GM23338 (cell line): ENCODE results near the gene MIOS. TPM values are rescaled to one million over a fixed set of nuclear protein-coding genes. Genes with fewer than 3 reads are reported as not detected.

Source experiments
- ATAC-seq: fragments of 200-7000 bp; cut with Tn5 transposase; 3 replicates; pipeline ENCODE4 v1.9.1; 2020
- DNase-seq: peaks from one replicate; pipeline ENCODE4 v3.0.0-alpha.2; 2015; ENCODE audit warnings: low spot score
- H2AFZ ChIP-seq: fragments of 200-600 bp; sonication (generic); 2 replicates; pipeline ENCODE4 v1.8.0; 2016; ENCODE audit warnings: antibody characterized with exemption, mild to moderate bottlenecking, moderate library complexity
- H3F3A ChIP-seq: fragments of 200-600 bp; sonication (generic); replicated peaks from 2 replicates; pipeline ENCODE4 v1.8.0; 2017; ENCODE audit warnings: antibody characterized with exemption, mixed run types, low read depth
- H3K27ac ChIP-seq: fragments of 200-600 bp; sonication (generic); 2 replicates; pipeline ENCODE4 v1.6.1; 2016; ENCODE audit warnings: low read depth
- H3K27me3 ChIP-seq: fragments of 200-600 bp; sonication (generic); 2 replicates; pipeline ENCODE4 v1.8.0; 2016; ENCODE audit warnings: mild to moderate bottlenecking, mixed run types, moderate library complexity; ENCODE audit not compliant: insufficient read depth
- H3K36me3 ChIP-seq: fragments of 200-600 bp; sonication (generic); 2 replicates; pipeline ENCODE4 v1.8.0; 2016; ENCODE audit warnings: mild to moderate bottlenecking; ENCODE audit not compliant: insufficient read depth
- H3K4me1 ChIP-seq: fragments of 200-600 bp; sonication (generic); 2 replicates; pipeline ENCODE4 v1.8.0; 2016; ENCODE audit warnings: mild to moderate bottlenecking, moderate library complexity; ENCODE audit not compliant: insufficient read depth
- H3K4me2 ChIP-seq: fragments of 200-600 bp; sonication (generic); 2 replicates; pipeline ENCODE4 v1.7.1; 2017; ENCODE audit warnings: mixed run types
- H3K4me3 ChIP-seq: fragments of 200-600 bp; sonication (generic); 2 replicates; pipeline ENCODE4 v1.6.1; 2016; ENCODE audit warnings: mixed run types
- H3K79me2 ChIP-seq: fragments of 200-600 bp; sonication (generic); replicated peaks from 2 replicates; pipeline ENCODE4 v1.8.0; 2017; ENCODE audit warnings: mild to moderate bottlenecking; ENCODE audit not compliant: insufficient read depth
- H3K9me2 ChIP-seq: fragments of 200-600 bp; sonication (generic); 2 replicates; pipeline ENCODE4 v1.8.0; 2017; ENCODE audit not compliant: insufficient read depth
- H4K20me1 ChIP-seq: fragments of 200-600 bp; sonication (generic); replicated peaks from 2 replicates; pipeline ENCODE4 v1.8.0; 2017; ENCODE audit warnings: mild to moderate bottlenecking; ENCODE audit not compliant: insufficient read depth
- H3K27ac Mint-ChIP-seq: 2 replicates; pipeline ENCODE4 v1.8.0; 2020; ENCODE audit warnings: inconsistent platforms, mild to moderate bottlenecking, moderate library complexity, mixed read lengths
- H3K27me3 Mint-ChIP-seq: 3 replicates; pipeline ENCODE4 v1.8.0; 2022; ENCODE audit warnings: low read depth, mild to moderate bottlenecking, moderate library complexity, mixed read lengths, inconsistent platforms; ENCODE audit not compliant: insufficient read depth, poor library complexity
- H3K36me3 Mint-ChIP-seq: 3 replicates; pipeline ENCODE4 v1.8.0; 2021; ENCODE audit warnings: low read depth, mild to moderate bottlenecking, inconsistent platforms, moderate library complexity, mixed read lengths
- H3K4me1 Mint-ChIP-seq: 3 replicates; pipeline ENCODE4 v1.8.0; 2020; ENCODE audit warnings: mild to moderate bottlenecking, inconsistent platforms, mixed read lengths
- H3K4me3 Mint-ChIP-seq: 3 replicates; pipeline ENCODE4 v1.8.0; 2021; ENCODE audit warnings: moderate library complexity, mild to moderate bottlenecking, inconsistent platforms, mixed read lengths
- H3K9me3 Mint-ChIP-seq: 3 replicates; pipeline ENCODE4 v1.8.0; 2020; ENCODE audit warnings: moderate library complexity, mild to moderate bottlenecking, inconsistent platforms, mixed read lengths
- CREB1 ChIP-seq: fragments of 250-450 bp; sonication (Bioruptor Pico); IDR thresholded peaks from 2 replicates; pipeline ENCODE4 v1.5.0; 2020; ENCODE audit warnings: low read depth, mild to moderate bottlenecking, moderate library complexity
- EZH2 ChIP-seq: fragments of 200-600 bp; sonication (generic); IDR thresholded peaks from one replicate; pipeline ENCODE4 v1.8.0; 2017; ENCODE audit warnings: antibody characterized with exemption, mild to moderate bottlenecking, low read depth; ENCODE audit not compliant: unreplicated experiment
- EZH2phosphoT487 ChIP-seq: fragments of 200-600 bp; sonication (generic); IDR thresholded peaks from one replicate; pipeline ENCODE4 v1.8.1; 2018; ENCODE audit warnings: antibody characterized with exemption; ENCODE audit not compliant: unreplicated experiment
- JUNB ChIP-seq: IDR thresholded peaks from one replicate; pipeline ENCODE4 v1.6.1; 2016; ENCODE audit warnings: antibody characterized with exemption; ENCODE audit not compliant: unreplicated experiment
- NANOG ChIP-seq: IDR thresholded peaks from 2 replicates; pipeline ENCODE4 v1.6.1; 2016; ENCODE audit warnings: antibody characterized with exemption, borderline replicate concordance
- POLR2AphosphoS5 ChIP-seq: IDR thresholded peaks from 2 replicates; pipeline ENCODE4 v1.6.1; 2016; ENCODE audit warnings: antibody characterized with exemption, low read depth
- STAT1 ChIP-seq: IDR thresholded peaks from one replicate; pipeline ENCODE4 v1.6.1; 2016; ENCODE audit warnings: antibody characterized with exemption; ENCODE audit not compliant: unreplicated experiment
- ZNF114 ChIP-seq: fragments of 250-450 bp; sonication (Bioruptor Pico); IDR thresholded peaks from 2 replicates; pipeline ENCODE4 v1.5.0; 2020; ENCODE audit warnings: mild to moderate bottlenecking, moderate library complexity
- ZNF331 ChIP-seq: fragments of 250-450 bp; sonication (Bioruptor Pico); IDR thresholded peaks from 2 replicates; pipeline ENCODE4 v1.5.0; 2020; ENCODE audit warnings: low read depth, mild to moderate bottlenecking, moderate library complexity
- polyA plus RNA-seq: library from polyadenylated mRNA; unstranded; fragments of >200 nt; fragmentation: Nextera tagmentation; extraction: Ambion mirVana; gene quantifications from 2 replicates; pipeline ENCODE4 v1.2.1, GENCODE V29; 2016
- total RNA-seq: library from RNA; depleted of rRNA; stranded (reverse); fragments of >200 nt; shearing (Covaris generic); gene quantifications from 2 replicates; pipeline ENCODE4 v1.2.3, GENCODE V29; 2014
- TF ChIP-seq, protein P1 (sequence below), 2 experiments: fragments of 200-600 bp in 1 of 2; sonication (generic) in 1 of 2; conservative IDR thresholded peaks; 2 replicates each; pipeline versions ENCODE4 v1.5.1 to v1.6.1; 2016 to 2017; ENCODE audit warnings: antibody characterized with exemption in 2 of 2, low read depth in 2 of 2, mild to moderate bottlenecking in 2 of 2, moderate library complexity in 1 of 2
- TF ChIP-seq, protein P2 (sequence below): IDR thresholded peaks from one replicate; pipeline ENCODE4 v1.6.1; 2018; ENCODE audit warnings: antibody characterized with exemption; ENCODE audit not compliant: unreplicated experiment
- TF ChIP-seq, protein P3 (sequence below): IDR thresholded peaks from 2 replicates; pipeline ENCODE4 v1.6.1; 2016; ENCODE audit warnings: antibody characterized with exemption
- TF ChIP-seq, protein P4 (sequence below): fragments of 250-450 bp; sonication (Bioruptor Pico); IDR thresholded peaks from 2 replicates; pipeline ENCODE4 v1.5.0; 2020; ENCODE audit warnings: mild to moderate bottlenecking, moderate library complexity

The MIOS gene
- total and polyA plus RNA-seq, 2 experiments from 2014 or later, result 13.1 to 85.7 TPM

DNA sequence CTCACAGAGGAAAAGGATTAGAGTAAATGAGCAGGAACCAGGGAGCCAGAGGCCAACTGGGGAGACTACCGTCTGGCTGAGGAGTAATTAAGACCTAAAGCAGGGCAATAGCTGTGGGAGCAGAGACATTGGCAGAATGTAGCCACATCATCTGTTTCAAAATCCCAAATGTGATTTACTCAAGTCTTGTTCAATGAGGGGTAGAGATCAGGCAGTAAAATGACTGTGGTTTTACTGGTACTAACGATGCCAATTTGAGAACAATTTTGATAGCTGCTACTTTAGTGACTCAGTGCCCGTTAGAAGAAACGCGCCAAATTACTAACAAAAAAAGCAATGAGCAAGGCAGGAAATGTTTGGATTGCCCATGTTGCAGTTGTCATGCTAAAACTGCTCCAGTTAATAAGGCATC, 12.7 kb upstream of the MIOS start:
- ATAC-seq (no peak), DNase-seq (no peak)
- Mint-ChIP-seq H3K4me3 (no peak overlapping the region), H3K9me3 (peaks cover 6% of the 10 kb centered on the region; the same call in 1 of the 3 replicates), H3K36me3 (peaks cover 14% of the 10 kb centered on the region; the same call in 1 of the 3 replicates), H3K27me3 (peaks cover 3% of the 10 kb centered on the region), H3K4me1 (peaks cover 2% of the 10 kb centered on the region; the same call in 1 of the 3 replicates), H3K27ac (no peak overlapping the region)
- Histone ChIP-seq H3F3A (no peaks in the 10 kb centered on the region), H4K20me1 (no peaks in the 10 kb centered on the region), H3K9me2 (no peaks in the 10 kb centered on the region), H3K27ac (no peak overlapping the region), H3K36me3 (no peaks in the 10 kb centered on the region), H2AFZ (no peak overlapping the region), H3K79me2 (no peaks in the 10 kb centered on the region), H3K4me3 (no peak overlapping the region), H3K27me3 (no peaks in the 10 kb centered on the region), H3K4me1 (no peaks in the 10 kb centered on the region), H3K4me2 (no peak overlapping the region)
- no peak for TF ChIP-seq POLR2AphosphoS5
- no peak for TF ChIP-seq ZNF114
- TF ChIP-seq, protein P1, sequence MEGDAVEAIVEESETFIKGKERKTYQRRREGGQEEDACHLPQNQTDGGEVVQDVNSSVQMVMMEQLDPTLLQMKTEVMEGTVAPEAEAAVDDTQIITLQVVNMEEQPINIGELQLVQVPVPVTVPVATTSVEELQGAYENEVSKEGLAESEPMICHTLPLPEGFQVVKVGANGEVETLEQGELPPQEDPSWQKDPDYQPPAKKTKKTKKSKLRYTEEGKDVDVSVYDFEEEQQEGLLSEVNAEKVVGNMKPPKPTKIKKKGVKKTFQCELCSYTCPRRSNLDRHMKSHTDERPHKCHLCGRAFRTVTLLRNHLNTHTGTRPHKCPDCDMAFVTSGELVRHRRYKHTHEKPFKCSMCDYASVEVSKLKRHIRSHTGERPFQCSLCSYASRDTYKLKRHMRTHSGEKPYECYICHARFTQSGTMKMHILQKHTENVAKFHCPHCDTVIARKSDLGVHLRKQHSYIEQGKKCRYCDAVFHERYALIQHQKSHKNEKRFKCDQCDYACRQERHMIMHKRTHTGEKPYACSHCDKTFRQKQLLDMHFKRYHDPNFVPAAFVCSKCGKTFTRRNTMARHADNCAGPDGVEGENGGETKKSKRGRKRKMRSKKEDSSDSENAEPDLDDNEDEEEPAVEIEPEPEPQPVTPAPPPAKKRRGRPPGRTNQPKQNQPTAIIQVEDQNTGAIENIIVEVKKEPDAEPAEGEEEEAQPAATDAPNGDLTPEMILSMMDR (conservative IDR thresholded peaks at IDR 0.05; ENCODE audit: low read depth in 2 of 2), result no peak
- no peak for TF ChIP-seq CREB1 (CRISPR knock-in tag)
- TF ChIP-seq, protein P2, sequence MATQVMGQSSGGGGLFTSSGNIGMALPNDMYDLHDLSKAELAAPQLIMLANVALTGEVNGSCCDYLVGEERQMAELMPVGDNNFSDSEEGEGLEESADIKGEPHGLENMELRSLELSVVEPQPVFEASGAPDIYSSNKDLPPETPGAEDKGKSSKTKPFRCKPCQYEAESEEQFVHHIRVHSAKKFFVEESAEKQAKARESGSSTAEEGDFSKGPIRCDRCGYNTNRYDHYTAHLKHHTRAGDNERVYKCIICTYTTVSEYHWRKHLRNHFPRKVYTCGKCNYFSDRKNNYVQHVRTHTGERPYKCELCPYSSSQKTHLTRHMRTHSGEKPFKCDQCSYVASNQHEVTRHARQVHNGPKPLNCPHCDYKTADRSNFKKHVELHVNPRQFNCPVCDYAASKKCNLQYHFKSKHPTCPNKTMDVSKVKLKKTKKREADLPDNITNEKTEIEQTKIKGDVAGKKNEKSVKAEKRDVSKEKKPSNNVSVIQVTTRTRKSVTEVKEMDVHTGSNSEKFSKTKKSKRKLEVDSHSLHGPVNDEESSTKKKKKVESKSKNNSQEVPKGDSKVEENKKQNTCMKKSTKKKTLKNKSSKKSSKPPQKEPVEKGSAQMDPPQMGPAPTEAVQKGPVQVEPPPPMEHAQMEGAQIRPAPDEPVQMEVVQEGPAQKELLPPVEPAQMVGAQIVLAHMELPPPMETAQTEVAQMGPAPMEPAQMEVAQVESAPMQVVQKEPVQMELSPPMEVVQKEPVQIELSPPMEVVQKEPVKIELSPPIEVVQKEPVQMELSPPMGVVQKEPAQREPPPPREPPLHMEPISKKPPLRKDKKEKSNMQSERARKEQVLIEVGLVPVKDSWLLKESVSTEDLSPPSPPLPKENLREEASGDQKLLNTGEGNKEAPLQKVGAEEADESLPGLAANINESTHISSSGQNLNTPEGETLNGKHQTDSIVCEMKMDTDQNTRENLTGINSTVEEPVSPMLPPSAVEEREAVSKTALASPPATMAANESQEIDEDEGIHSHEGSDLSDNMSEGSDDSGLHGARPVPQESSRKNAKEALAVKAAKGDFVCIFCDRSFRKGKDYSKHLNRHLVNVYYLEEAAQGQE, result no peak
- no peak for TF ChIP-seq JUNB
- TF ChIP-seq NANOG, result no peak
- TF ChIP-seq ZNF331 (CRISPR knock-in tag), result no peak
- TF ChIP-seq EZH2phosphoT487, result no peak
- TF ChIP-seq EZH2, result no peak
- TF ChIP-seq, protein P3, sequence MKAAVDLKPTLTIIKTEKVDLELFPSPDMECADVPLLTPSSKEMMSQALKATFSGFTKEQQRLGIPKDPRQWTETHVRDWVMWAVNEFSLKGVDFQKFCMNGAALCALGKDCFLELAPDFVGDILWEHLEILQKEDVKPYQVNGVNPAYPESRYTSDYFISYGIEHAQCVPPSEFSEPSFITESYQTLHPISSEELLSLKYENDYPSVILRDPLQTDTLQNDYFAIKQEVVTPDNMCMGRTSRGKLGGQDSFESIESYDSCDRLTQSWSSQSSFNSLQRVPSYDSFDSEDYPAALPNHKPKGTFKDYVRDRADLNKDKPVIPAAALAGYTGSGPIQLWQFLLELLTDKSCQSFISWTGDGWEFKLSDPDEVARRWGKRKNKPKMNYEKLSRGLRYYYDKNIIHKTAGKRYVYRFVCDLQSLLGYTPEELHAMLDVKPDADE, result no peak
- TF ChIP-seq, protein P4, sequence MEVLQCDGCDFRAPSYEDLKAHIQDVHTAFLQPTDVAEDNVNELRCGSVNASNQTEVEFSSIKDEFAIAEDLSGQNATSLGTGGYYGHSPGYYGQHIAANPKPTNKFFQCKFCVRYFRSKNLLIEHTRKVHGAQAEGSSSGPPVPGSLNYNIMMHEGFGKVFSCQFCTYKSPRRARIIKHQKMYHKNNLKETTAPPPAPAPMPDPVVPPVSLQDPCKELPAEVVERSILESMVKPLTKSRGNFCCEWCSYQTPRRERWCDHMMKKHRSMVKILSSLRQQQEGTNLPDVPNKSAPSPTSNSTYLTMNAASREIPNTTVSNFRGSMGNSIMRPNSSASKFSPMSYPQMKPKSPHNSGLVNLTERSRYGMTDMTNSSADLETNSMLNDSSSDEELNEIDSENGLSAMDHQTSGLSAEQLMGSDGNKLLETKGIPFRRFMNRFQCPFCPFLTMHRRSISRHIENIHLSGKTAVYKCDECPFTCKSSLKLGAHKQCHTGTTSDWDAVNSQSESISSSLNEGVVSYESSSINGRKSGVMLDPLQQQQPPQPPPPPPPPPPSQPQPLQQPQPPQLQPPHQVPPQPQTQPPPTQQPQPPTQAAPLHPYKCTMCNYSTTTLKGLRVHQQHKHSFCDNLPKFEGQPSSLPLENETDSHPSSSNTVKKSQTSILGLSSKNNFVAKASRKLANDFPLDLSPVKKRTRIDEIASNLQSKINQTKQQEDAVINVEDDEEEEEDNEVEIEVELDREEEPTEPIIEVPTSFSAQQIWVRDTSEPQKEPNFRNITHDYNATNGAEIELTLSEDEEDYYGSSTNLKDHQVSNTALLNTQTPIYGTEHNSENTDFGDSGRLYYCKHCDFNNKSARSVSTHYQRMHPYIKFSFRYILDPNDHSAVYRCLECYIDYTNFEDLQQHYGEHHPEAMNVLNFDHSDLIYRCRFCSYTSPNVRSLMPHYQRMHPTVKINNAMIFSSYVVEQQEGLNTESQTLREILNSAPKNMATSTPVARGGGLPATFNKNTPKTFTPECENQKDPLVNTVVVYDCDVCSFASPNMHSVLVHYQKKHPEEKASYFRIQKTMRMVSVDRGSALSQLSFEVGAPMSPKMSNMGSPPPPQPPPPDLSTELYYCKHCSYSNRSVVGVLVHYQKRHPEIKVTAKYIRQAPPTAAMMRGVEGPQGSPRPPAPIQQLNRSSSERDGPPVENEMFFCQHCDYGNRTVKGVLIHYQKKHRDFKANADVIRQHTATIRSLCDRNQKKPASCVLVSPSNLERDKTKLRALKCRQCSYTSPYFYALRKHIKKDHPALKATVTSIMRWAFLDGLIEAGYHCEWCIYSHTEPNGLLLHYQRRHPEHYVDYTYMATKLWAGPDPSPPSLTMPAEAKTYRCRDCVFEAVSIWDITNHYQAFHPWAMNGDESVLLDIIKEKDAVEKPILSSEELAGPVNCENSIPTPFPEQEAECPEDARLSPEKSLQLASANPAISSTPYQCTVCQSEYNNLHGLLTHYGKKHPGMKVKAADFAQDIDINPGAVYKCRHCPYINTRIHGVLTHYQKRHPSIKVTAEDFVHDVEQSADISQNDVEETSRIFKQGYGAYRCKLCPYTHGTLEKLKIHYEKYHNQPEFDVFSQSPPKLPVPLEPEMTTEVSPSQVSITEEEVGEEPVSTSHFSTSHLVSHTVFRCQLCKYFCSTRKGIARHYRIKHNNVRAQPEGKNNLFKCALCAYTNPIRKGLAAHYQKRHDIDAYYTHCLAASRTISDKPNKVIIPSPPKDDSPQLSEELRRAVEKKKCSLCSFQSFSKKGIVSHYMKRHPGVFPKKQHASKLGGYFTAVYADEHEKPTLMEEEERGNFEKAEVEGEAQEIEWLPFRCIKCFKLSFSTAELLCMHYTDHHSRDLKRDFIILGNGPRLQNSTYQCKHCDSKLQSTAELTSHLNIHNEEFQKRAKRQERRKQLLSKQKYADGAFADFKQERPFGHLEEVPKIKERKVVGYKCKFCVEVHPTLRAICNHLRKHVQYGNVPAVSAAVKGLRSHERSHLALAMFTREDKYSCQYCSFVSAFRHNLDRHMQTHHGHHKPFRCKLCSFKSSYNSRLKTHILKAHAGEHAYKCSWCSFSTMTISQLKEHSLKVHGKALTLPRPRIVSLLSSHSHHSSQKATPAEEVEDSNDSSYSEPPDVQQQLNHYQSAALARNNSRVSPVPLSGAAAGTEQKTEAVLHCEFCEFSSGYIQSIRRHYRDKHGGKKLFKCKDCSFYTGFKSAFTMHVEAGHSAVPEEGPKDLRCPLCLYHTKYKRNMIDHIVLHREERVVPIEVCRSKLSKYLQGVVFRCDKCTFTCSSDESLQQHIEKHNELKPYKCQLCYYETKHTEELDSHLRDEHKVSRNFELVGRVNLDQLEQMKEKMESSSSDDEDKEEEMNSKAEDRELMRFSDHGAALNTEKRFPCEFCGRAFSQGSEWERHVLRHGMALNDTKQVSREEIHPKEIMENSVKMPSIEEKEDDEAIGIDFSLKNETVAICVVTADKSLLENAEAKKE (CRISPR knock-in tag), result no peak
- TF ChIP-seq STAT1, result no peak
